GM21717 (cell line): ENCODE measurements around the gene DFFB.

ENCODE experiments used
- ATAC-seq: cut with Tn5 transposase; IDR thresholded peaks from one replicate; pipeline ENCODE4 v1.9.1; 2021; ENCODE audit warnings: mild to moderate bottlenecking, moderate library complexity; ENCODE audit not compliant: unreplicated experiment

Gene DFFB

DNA sequence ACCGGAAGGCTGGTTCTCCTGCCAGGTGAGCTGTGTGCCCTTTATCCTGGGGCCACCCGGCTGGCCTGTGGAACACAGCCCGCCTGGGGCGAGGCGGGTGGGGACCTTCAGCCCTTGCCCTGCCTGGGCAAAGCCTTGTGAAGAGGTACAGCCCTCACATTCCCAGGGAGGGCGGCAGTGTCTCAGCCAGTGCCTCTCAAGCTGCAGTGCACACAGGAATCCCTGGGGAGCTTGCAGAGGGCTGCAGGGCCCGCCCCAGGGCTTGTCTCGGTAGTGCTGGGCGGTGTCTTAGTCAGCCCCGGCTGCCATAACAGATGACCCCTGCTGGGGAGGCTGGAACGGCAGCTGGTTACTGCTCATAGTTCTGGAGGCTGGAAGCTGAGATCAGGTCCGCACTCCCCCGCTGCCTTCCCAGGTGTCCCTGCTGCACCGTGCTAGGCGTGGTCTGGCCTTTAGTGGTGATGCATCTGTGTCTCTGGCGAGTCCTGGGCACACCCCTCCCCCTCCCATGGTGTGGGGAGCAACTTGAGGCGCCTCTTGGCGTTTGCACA lies 12.6 kb downstream of the DFFB start:
- ATAC-seq: no peak

- ATAC-seq: no peak
Observed at GRCh38 chr1:3871451-3871805, 14.2 kb downstream of the DFFB start.

- no peak for ATAC-seq
Observed at GRCh38 chr1:3872546-3872945, 15.3 kb downstream of the DFFB start.

- ATAC-seq: no peak
Observed at GRCh38 chr1:3874736-3875135, 17.5 kb downstream of the DFFB start.

DNA sequence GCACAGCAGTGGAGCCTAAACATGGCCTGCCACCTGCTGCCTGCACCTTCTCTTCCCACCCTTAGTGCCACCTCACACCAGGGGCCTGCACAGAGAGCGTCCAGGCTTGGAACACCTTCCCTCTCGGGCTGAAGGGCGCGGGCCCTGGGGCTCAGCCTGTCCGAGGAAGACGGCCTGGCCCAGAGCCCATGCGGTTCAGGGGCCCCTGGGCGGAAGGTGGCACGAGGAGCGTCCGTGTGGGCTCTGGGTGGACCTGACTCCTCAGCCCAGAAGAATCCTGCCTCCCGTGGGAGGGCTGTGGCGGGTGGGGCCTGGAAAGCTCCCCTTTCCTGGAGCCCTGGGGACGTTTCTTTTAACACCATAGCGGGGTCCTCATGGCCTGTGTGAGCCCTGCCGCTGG lies 19.4 kb downstream of the DFFB start:
- ATAC-seq: no peak

GRCh38 chr1:3879099-3879498 lies 21.8 kb downstream of the DFFB start:
- ATAC-seq: no peak

DNA sequence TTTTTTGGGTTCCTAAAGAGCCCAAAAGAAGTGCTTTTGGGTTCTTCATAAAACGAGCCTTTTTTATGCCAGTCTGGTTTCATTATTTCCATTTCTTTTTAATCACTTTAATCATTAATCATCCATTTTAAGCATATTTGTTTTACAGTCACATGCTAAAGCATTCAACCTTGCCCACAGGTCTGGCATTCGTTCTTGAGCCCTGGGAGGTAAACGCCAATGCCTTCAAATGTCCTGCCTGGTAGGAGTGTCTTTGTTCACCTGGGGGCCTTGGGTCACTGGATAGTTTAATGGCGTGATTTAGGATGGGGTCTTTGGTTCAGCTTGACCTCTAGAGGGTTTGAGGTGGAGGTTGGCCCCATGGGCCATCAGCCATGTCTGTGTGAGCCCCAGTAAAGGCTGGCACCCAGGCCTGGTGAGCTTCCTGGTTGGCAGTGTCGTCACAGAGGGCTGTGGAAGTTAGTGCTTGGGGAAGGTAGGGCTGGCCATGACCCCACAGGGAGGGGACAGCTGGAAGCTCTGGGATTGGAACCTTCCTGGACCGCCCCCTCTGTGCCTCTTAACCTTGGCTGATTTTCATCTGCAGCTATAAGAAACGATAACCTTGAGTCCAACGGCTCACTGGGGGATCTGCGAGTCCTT lies 22.6 kb downstream of the DFFB start:
- ATAC-seq: no peak

DNA sequence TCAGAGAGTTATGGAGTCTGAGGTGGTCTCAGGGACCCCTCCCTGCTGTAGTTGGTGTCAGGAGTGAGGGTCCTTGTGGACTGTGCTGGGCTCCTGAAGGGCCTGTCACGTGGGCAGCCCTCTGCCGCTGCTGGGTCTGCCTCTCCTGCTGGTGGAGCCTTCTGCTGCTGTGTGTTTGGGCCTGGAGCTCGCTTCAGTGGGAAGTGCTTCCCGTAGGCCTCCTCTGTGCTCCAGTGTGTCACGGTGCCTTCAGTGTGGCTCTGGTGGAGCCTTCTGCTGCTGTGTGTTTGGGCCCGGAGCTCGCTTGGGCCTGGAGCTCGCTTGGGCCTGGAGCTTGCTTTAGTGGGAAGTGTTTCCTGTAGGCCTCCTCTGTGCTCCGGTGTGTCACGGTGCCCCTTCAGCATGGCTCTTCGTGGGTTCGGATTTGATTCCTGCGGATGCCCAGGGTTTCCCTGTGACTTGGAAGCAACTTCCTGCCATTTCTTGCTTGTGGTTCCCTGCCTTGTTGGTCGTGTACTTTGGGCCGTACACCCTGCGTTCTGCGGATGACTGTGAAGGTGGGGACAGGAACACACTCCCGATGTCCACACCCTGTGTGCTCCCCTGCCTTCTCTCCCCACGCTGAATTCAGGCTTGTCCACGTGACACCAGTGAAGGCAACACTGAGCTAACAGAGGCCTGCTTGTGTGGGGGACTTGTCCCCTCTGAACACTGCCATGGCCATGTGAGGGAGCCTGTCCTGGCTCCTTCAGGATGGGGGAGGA lies 23.3 kb downstream of the DFFB start:
- ATAC-seq: no peak

GRCh38 chr1:3881193-3881480 lies 23.9 kb downstream of the DFFB start:
- ATAC-seq: no peak

DNA sequence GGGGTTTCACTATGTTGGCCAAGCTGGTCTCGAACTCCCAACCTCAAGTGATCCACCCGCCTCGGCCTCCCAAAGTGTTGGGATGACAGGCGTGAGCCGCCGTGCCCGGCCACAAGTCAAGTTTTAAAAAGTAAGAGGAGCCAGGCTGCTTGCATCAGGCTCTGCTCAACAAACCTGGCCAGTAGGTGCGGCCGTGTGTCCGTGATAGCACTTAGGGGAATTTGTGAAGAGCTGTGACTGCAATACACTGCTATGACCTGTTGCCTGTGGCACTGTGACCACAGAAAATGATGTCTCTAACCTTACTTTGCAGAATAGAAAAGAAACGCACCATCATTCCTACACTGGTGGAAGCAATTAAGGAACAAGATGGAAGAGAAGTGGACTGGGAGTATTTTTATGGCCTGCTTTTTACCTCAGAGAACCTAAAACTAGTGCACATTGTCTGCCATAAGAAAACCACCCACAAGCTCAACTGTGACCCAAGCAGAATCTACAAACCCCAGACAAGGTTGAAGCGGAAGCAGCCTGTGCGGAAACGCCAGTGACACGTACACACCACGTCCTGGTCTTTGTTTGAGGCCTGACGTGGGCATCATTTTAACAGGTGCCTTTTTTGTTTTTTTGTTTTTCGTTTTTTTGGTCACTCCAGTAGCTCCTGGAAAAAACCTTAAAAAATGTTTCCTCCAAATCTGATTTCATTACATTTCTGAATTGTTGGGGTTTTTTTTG lies 26.1 kb downstream of the DFFB start:
- no peak for ATAC-seq

GRCh38 chr1:3884966-3885365 lies 27.7 kb downstream of the DFFB start:
- ATAC-seq: no peak

- no peak for ATAC-seq
Observed at GRCh38 chr1:3885611-3886010, 28.3 kb downstream of the DFFB start.

DNA sequence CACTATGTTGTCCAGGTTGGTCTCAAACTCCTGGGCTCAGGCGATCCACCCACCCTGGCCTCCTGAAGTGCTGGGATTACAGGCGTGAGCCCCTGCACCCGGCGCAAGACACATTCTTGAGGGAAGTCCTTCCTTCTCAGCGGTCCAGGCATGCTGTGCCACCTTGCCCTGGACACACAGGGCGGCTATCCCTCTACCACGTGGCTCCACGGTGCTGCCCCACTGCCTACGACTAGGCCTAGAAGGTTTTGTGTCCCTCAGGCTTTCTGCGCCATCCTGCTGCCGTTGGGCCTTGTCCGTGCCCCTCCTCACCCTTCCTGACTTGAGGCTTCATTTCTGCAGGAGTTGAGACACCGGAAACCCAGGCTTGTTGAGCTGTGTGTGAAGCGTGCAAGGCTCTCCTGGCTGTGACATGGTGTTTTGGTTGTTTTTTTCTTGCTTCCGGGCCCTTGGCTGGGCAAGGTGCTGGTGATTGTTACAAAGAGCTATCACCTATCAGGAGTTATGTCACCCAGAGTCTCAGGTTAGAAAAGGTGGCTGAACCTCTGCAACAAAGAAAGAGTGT lies 28.9 kb downstream of the DFFB start:
- no peak for ATAC-seq

DNA sequence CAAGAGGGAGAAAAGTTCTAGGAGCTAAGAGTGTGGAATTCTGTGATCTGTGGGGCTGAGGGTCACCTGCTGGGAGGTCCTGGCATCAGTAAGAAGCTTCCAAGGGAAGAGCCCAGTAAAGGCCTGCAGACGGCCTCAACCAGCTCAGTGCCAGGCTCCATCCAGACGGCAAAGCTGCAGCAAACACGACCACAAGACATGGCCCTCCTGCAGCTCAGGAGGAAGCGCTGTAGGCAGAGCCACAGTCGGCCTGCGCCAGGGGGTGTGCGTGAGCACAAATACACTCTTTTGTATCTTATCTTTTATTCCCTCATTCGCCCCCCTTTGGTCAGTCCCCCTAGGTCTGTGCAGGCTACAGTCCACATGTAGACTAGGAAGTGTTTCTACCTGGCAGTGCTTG lies 29.4 kb downstream of the DFFB start:
- no peak for ATAC-seq

- no peak for ATAC-seq
Observed at GRCh38 chr1:3888301-3888700, 31.0 kb downstream of the DFFB start.

DNA sequence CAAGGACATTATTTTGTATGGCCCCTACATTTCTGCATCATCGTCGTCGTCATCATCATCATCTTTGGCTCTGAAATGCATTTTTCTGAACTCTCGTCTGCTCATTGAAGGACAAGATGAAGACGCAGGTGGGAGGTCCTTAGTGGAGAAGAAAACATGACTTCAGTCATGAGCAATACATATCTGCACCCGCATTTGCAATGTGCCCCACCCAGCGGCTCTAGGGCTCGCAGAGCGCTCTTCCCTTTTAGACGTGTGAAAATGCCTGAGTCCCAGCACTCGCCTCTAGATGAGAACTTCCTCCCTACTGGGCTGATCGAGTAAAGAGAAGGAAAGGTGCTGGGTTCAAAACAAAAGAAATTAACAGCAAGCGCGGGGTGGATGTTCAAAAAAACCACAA lies 32.7 kb downstream of the DFFB start:
- ATAC-seq: no peak

DNA sequence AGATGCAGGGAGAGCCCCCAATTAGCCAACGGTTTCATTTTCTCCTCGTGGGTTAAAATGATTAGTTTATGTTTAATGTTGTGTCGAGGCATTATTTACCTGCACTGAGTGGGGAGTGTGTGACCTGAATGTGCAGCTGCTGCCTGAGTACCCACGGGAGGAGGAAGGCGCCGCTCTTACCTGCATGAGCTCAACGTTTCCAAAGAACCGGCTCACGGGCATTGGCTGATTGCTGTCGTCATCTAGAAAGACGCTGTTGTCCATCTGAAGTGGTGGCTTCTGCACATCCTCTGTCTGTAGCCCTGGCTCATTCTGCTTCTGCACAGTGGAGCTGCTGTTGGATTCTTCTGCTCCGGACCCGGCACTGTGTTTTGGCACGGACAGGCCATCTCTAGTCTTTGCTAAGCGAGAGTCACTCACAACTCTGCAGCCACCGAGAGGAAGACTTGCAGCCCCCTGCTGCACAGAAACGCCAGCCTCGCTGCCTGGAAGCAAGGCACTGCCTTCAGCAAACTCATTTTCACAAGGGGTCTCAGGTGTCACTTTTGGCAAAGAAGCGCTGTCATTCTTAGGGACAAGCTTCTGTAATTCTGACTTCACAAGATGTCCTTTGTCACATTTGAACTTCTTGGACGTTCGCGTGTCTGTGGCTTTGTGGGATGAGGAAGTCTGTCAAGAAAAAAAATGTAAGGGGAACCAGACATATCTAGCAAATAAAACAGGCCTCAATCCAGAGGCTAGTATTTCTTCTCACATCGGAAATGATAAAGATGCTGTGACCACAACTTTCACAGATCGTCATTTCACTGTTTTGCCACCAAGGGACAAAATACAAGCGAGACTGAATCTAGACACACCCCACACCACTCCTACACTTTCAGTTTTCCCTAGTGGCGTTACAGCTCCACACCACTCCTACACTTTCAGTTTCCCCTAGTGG lies 33.4 kb downstream of the DFFB start:
- no peak for ATAC-seq

DNA sequence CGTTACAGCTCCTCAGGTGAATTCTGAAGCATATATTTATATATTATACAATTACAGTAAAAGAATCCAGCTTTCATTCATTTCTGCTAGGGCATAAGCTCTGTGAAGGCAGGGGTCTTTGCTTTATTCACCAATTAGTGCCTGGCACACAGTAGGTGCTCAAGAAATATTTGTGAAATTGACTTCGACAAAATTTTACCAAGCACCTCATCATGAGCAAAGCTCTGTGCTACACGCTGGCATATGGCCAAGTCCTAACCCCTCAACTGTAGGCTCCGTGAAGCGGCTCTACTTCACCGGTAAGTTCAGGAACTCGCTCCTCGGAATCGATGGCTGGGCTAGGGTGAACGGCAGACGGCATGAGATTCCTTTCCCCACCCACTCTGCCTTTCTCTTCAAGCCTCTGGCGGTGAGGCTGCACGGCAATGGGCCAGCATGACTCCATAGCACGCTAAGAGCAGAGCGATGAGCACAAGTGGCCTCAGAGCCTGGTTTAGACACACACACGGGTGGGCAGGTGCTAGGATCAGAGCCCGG lies 34.1 kb downstream of the DFFB start:
- no peak for ATAC-seq

DNA sequence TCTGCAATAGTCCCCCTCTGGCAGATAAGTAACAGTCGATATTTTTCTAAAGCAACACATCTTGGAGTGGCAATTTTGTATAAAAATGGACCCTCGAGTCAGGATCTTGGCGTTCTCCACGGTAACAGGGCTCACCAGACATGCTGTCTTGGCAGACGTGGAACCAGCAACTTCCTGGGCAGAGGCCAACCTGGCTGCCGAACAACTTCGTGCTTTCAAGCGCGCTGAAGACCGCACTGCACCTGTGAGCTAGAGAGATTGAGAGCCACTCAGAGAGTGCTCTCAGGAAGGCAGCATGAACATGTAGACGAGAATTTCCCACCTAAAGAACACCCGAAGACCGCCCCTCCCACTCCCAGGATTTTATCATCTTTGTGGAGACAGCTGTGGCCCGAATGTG lies 35.5 kb downstream of the DFFB start:
- ATAC-seq: no peak

- ATAC-seq: no peak
Observed at GRCh38 chr1:3893190-3893589, 35.9 kb downstream of the DFFB start.
